ENCODE results near the gene GRHL1. TPM values are rescaled to one million over a fixed set of nuclear protein-coding genes. Genes with fewer than 3 reads are reported as not detected.

GRHL1 gene
- total RNA-seq, 3 donors from 2014 or later, result 1.1 to 1.3 (median 1.1) TPM

DNA sequence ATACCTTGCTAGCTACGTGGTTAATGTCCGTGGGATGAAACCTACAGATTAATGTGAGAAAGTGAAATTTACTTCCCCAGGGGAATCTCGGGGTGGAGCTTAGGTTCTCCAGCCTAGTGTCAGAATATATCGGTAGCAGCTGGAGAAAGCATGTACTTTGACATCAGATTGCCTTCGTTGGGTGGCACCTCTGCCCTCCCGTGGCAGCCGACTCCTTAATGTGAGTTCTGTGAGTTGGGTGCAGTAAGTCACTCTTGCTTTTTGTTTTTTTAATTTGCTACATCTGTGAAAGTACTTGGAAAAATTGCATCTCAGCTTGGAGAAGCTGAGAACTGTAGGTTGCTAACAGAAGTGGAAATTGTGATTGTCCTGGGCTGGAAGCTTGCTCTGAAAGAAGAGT lies 95.4 kb downstream of the GRHL1 start:
- H3K36me3 Mint-ChIP-seq (ENCODE audit: insufficient read depth), result peaks cover 7% of the 10 kb centered on the region
- no peak for DNase-seq
- H3K27me3 Mint-ChIP-seq (ENCODE audit: low read depth), result no peaks in the 10 kb centered on the region
- H3K4me3 Mint-ChIP-seq, result no peak overlapping the region
- ATAC-seq, result no peak
- peaks cover 17% of the 10 kb centered on the region for H3K4me1 Mint-ChIP-seq (ENCODE audit: low read depth)
- H3K9me3 Mint-ChIP-seq, result no peaks in the 10 kb centered on the region

DNA sequence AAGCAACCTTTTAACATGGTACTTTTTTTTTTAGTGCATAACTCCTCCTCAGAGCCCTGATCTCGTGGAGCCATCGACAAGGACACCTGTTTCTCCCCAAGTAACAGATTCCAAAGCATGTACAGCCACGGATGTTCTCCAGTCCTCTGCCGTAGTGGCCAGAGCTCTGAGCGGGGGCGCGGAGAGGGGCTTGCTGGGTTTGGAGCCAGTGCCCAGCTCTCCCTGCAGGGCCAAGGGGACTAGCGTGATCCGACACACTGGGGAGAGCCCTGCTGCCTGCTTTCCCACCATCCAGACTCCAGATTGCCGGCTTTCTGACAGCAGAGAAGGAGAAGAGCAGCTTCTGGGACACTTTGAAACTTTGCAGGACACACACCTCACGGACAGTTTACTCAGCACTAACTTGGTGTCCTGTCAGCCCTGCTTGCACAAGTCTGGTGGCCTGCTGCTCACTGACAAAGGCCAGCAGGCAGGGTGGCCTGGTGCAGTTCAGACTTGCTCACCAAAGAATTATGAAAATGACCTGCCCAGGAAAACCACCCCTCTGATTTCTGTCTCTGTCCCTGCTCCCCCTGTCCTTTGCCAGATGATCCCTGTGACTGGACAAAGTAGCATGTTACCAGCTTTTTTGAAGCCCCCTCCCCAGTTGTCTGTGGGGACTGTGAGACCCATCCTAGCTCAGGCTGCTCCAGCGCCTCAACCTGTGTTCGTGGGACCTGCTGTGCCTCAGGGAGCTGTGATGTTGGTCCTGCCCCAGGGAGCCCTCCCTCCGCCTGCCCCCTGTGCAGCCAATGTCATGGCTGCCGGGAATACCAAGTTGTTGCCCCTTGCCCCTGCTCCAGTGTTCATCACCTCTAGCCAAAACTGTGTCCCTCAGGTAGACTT lies 96.4 kb downstream of the GRHL1 start:
- ATAC-seq (no peak), DNase-seq (no peak)
- peaks cover 8% of the 10 kb centered on the region for H3K4me1 Mint-ChIP-seq (ENCODE audit: low read depth)

DNA sequence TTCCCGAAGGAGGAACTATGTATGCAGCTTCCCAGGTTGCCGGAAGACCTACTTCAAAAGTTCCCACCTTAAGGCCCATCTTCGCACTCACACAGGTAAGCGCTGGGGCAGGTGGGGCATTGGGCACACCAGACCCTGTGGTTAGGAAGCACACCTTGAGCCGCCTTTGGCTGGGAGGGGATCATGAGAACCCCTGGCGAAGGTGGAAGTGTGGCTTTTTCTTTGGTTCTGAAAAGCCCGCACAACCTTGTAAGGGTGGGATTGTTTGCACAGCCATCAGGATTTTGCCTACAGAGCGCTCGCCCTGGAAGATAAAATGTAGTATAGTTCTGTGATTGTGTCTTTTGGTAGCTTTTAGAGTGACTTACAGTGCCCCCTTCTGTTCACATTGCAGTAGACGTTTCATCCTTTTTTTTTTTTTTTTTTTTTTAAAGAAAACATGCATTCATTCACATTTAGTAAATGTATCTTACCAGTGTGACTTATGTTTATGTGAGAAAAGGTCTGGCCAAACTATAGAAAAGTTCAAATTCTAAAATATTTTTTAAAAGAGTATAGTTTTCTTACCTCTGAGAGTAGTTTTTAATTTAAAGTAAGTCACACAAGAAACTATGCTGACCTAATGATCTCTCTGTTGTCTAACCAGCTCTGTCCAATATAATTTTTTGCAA lies 97.1 kb downstream of the GRHL1 start:
- no peaks in the 10 kb centered on the region for H3K9me3 Mint-ChIP-seq
- DNase-seq, result no peak
- H3K36me3 Mint-ChIP-seq (ENCODE audit: insufficient read depth), result peaks cover 14% of the 10 kb centered on the region
- no peak for ATAC-seq
- H3K27me3 Mint-ChIP-seq (ENCODE audit: low read depth), result no peaks in the 10 kb centered on the region
- no peak overlapping the region for H3K4me3 Mint-ChIP-seq
- peaks cover 8% of the 10 kb centered on the region for H3K4me1 Mint-ChIP-seq (ENCODE audit: low read depth)

More for the DNA sequence above, 96.4 kb downstream of the GRHL1 start:
- peaks cover 9% of the 10 kb centered on the region for H3K36me3 Mint-ChIP-seq (ENCODE audit: insufficient read depth)
- no peak overlapping the region for H3K4me3 Mint-ChIP-seq
- H3K27me3 Mint-ChIP-seq (ENCODE audit: low read depth), result no peaks in the 10 kb centered on the region
- H3K9me3 Mint-ChIP-seq, result no peaks in the 10 kb centered on the region

Other genes starting within 250 kb of the GRHL1 start
- 10 to 100 TPM; 23.3 to 29.6 (median 26.4) TPM for gene TAF1B, start 108.2 kb upstream of the GRHL1 start, total RNA-seq
- gene KLF11, start 91.9 kb downstream of the GRHL1 start, total RNA-seq, result 10 to 100 TPM in 1 of 3 donors, 1 to 10 TPM in 2; 5.2 to 10.2 (median 5.7) TPM
- gene CYS1, start 128.7 kb downstream of the GRHL1 start, total RNA-seq, result under 1 TPM in 1 of 3 donors, not detected in 2; 0.08 TPM
- 10 to 100 TPM; 40.9 to 54.9 (median 51.6) TPM for gene RRM2, start 171.0 kb downstream of the GRHL1 start, total RNA-seq